ENCODE data around the gene SHISAL1.

SHISAL1 gene

GRCh38 chr22:44210722-44211121 lies 102.0 kb downstream of the SHISAL1 start:
- Histone ChIP-seq H3K4me3 (ENCODE audit: low read depth in 1 of 2, low read length in 2 of 2) (no peak overlapping the region), H3K9me3 (ENCODE audit: control insufficient read depth in 1 of 2, low read length in 2 of 2) (peaks cover 0 to 8% of the 10 kb centered on the region in 2 donors), H3K4me1 (ENCODE audit: control insufficient read depth in 1 of 2, insufficient read depth in 2 of 2, low read length in 2 of 2) (peaks cover 0 to 13% of the 10 kb centered on the region in 2 donors), H3K27me3 (ENCODE audit: low read depth, low read length) (no peaks in the 10 kb centered on the region), H3K36me3 (ENCODE audit: control insufficient read depth in 1 of 2, insufficient read depth in 2 of 2, low read length in 2 of 2) (no peaks in the 10 kb centered on the region), H3K27ac (ENCODE audit: low read length) (no peak overlapping the region)

- Histone ChIP-seq H3K4me3 (ENCODE audit: low read depth in 1 of 2, low read length in 2 of 2) (no peak overlapping the region), H3K36me3 (ENCODE audit: control insufficient read depth in 1 of 2, insufficient read depth in 2 of 2, low read length in 2 of 2) (no peaks in the 10 kb centered on the region), H3K9me3 (ENCODE audit: control insufficient read depth in 1 of 2, low read length in 2 of 2) (no peaks in the 10 kb centered on the region), H3K27ac (ENCODE audit: low read length) (no peak overlapping the region), H3K27me3 (ENCODE audit: low read depth, low read length) (no peaks in the 10 kb centered on the region), H3K4me1 (ENCODE audit: control insufficient read depth in 1 of 2, insufficient read depth in 2 of 2, low read length in 2 of 2) (peaks cover 0 to 13% of the 10 kb centered on the region in 2 donors)
Observed at GRCh38 chr22:44209343-44209742, 103.4 kb downstream of the SHISAL1 start.

- Histone ChIP-seq H3K4me1 (ENCODE audit: control insufficient read depth in 1 of 2, insufficient read depth in 2 of 2, low read length in 2 of 2) (peaks cover 0 to 13% of the 10 kb centered on the region in 2 donors), H3K27me3 (ENCODE audit: low read depth, low read length) (no peaks in the 10 kb centered on the region), H3K27ac (ENCODE audit: low read length) (no peak overlapping the region), H3K4me3 (ENCODE audit: low read depth in 1 of 2, low read length in 2 of 2) (no peak overlapping the region), H3K36me3 (ENCODE audit: control insufficient read depth in 1 of 2, insufficient read depth in 2 of 2, low read length in 2 of 2) (no peaks in the 10 kb centered on the region), H3K9me3 (ENCODE audit: control insufficient read depth in 1 of 2, low read length in 2 of 2) (no peaks in the 10 kb centered on the region)
Observed at GRCh38 chr22:44207981-44208317, 104.8 kb downstream of the SHISAL1 start.

GRCh38 chr22:44207173-44207980 lies 105.4 kb downstream of the SHISAL1 start:
- Histone ChIP-seq H3K27me3 (ENCODE audit: low read depth, low read length) (no peaks in the 10 kb centered on the region), H3K4me3 (ENCODE audit: low read depth in 1 of 2, low read length in 2 of 2) (no peak overlapping the region), H3K36me3 (ENCODE audit: control insufficient read depth in 1 of 2, insufficient read depth in 2 of 2, low read length in 2 of 2) (no peaks in the 10 kb centered on the region), H3K27ac (ENCODE audit: low read length) (no peak overlapping the region), H3K9me3 (ENCODE audit: control insufficient read depth in 1 of 2, low read length in 2 of 2) (no peaks in the 10 kb centered on the region), H3K4me1 (ENCODE audit: control insufficient read depth in 1 of 2, insufficient read depth in 2 of 2, low read length in 2 of 2) (peaks cover 0 to 9% of the 10 kb centered on the region in 2 donors)

- no peaks in the 10 kb centered on the region for H3K9me3 ChIP-seq (ENCODE audit: control insufficient read depth in 1 of 2, low read length in 2 of 2)
- no peaks in the 10 kb centered on the region for H3K36me3 ChIP-seq (ENCODE audit: control insufficient read depth in 1 of 2, insufficient read depth in 2 of 2, low read length in 2 of 2)
- H3K27me3 ChIP-seq (ENCODE audit: low read depth, low read length): no peaks in the 10 kb centered on the region
- no peak overlapping the region for H3K4me3 ChIP-seq (ENCODE audit: low read depth in 1 of 2, low read length in 2 of 2)
- H3K27ac ChIP-seq (ENCODE audit: low read length): no peak overlapping the region
- H3K4me1 ChIP-seq (ENCODE audit: control insufficient read depth in 1 of 2, insufficient read depth in 2 of 2, low read length in 2 of 2): peaks cover 0 to 3% of the 10 kb centered on the region in 2 donors
Observed at GRCh38 chr22:44206696-44207095, 106.1 kb downstream of the SHISAL1 start.

- H3K27ac ChIP-seq (ENCODE audit: low read length): no peak overlapping the region
- H3K27me3 ChIP-seq (ENCODE audit: low read depth, low read length): no peaks in the 10 kb centered on the region
- H3K36me3 ChIP-seq (ENCODE audit: control insufficient read depth in 1 of 2, insufficient read depth in 2 of 2, low read length in 2 of 2): no peaks in the 10 kb centered on the region
- H3K4me1 ChIP-seq (ENCODE audit: control insufficient read depth in 1 of 2, insufficient read depth in 2 of 2, low read length in 2 of 2): no peaks in the 10 kb centered on the region
- no peak overlapping the region for H3K4me3 ChIP-seq (ENCODE audit: low read depth in 1 of 2, low read length in 2 of 2)
- no peaks in the 10 kb centered on the region for H3K9me3 ChIP-seq (ENCODE audit: control insufficient read depth in 1 of 2, low read length in 2 of 2)
Observed at GRCh38 chr22:44206330-44206645, 106.5 kb downstream of the SHISAL1 start.

- H3K4me1 ChIP-seq (ENCODE audit: control insufficient read depth in 1 of 2, insufficient read depth in 2 of 2, low read length in 2 of 2): no peaks in the 10 kb centered on the region
- H3K27me3 ChIP-seq (ENCODE audit: low read depth, low read length): no peaks in the 10 kb centered on the region
- no peaks in the 10 kb centered on the region for H3K9me3 ChIP-seq (ENCODE audit: control insufficient read depth in 1 of 2, low read length in 2 of 2)
- no peak overlapping the region for H3K27ac ChIP-seq (ENCODE audit: low read length)
- H3K4me3 ChIP-seq (ENCODE audit: low read depth in 1 of 2, low read length in 2 of 2): no peak overlapping the region
- no peaks in the 10 kb centered on the region for H3K36me3 ChIP-seq (ENCODE audit: control insufficient read depth in 1 of 2, insufficient read depth in 2 of 2, low read length in 2 of 2)
Observed at GRCh38 chr22:44205516-44206329, 107.0 kb downstream of the SHISAL1 start.

GRCh38 chr22:44204739-44205515 lies 107.8 kb downstream of the SHISAL1 start:
- H3K4me1 ChIP-seq (ENCODE audit: control insufficient read depth in 1 of 2, insufficient read depth in 2 of 2, low read length in 2 of 2): no peaks in the 10 kb centered on the region
- H3K4me3 ChIP-seq (ENCODE audit: low read depth in 1 of 2, low read length in 2 of 2): no peak overlapping the region
- no peak overlapping the region for H3K27ac ChIP-seq (ENCODE audit: low read length)
- H3K27me3 ChIP-seq (ENCODE audit: low read depth, low read length): no peaks in the 10 kb centered on the region
- no peaks in the 10 kb centered on the region for H3K9me3 ChIP-seq (ENCODE audit: control insufficient read depth in 1 of 2, low read length in 2 of 2)
- H3K36me3 ChIP-seq (ENCODE audit: control insufficient read depth in 1 of 2, insufficient read depth in 2 of 2, low read length in 2 of 2): no peaks in the 10 kb centered on the region

GRCh38 chr22:44203203-44203602 lies 109.5 kb downstream of the SHISAL1 start:
- H3K4me1 ChIP-seq (ENCODE audit: control insufficient read depth in 1 of 2, insufficient read depth in 2 of 2, low read length in 2 of 2): no peaks in the 10 kb centered on the region
- H3K36me3 ChIP-seq (ENCODE audit: control insufficient read depth in 1 of 2, insufficient read depth in 2 of 2, low read length in 2 of 2): no peaks in the 10 kb centered on the region
- H3K4me3 ChIP-seq (ENCODE audit: low read depth in 1 of 2, low read length in 2 of 2): no peak overlapping the region
- H3K9me3 ChIP-seq (ENCODE audit: control insufficient read depth in 1 of 2, low read length in 2 of 2): no peaks in the 10 kb centered on the region
- H3K27me3 ChIP-seq (ENCODE audit: low read depth, low read length): no peaks in the 10 kb centered on the region
- no peak overlapping the region for H3K27ac ChIP-seq (ENCODE audit: low read length)

- no peaks in the 10 kb centered on the region for H3K36me3 ChIP-seq (ENCODE audit: control insufficient read depth in 1 of 2, insufficient read depth in 2 of 2, low read length in 2 of 2)
- H3K9me3 ChIP-seq (ENCODE audit: control insufficient read depth in 1 of 2, low read length in 2 of 2): no peaks in the 10 kb centered on the region
- no peak overlapping the region for H3K4me3 ChIP-seq (ENCODE audit: low read depth in 1 of 2, low read length in 2 of 2)
- no peak overlapping the region for H3K27ac ChIP-seq (ENCODE audit: low read length)
- no peaks in the 10 kb centered on the region for H3K27me3 ChIP-seq (ENCODE audit: low read depth, low read length)
- H3K4me1 ChIP-seq (ENCODE audit: control insufficient read depth in 1 of 2, insufficient read depth in 2 of 2, low read length in 2 of 2): no peaks in the 10 kb centered on the region
Observed at GRCh38 chr22:44202261-44202789, 110.4 kb downstream of the SHISAL1 start.

- H3K4me1 ChIP-seq (ENCODE audit: control insufficient read depth in 1 of 2, insufficient read depth in 2 of 2, low read length in 2 of 2): peaks cover 0 to 1% of the 10 kb centered on the region in 2 donors
- H3K4me3 ChIP-seq (ENCODE audit: low read depth in 1 of 2, low read length in 2 of 2): no peak overlapping the region
- H3K27me3 ChIP-seq (ENCODE audit: low read depth, low read length): no peaks in the 10 kb centered on the region
- no peak overlapping the region for H3K27ac ChIP-seq (ENCODE audit: low read length)
- H3K9me3 ChIP-seq (ENCODE audit: control insufficient read depth in 1 of 2, low read length in 2 of 2): no peaks in the 10 kb centered on the region
- H3K36me3 ChIP-seq (ENCODE audit: control insufficient read depth in 1 of 2, insufficient read depth in 2 of 2, low read length in 2 of 2): no peaks in the 10 kb centered on the region
Observed at GRCh38 chr22:44201665-44202064, 111.1 kb downstream of the SHISAL1 start.

Measured in muscle layer of duodenum (tissue), 2 donors.